ENCODE data around the gene IFNAR1.

IFNAR1 gene

GRCh38 chr21:33398361-33398760 is 73.6 kb downstream of the IFNAR1 start:
- TF ChIP-seq REST (IDR thresholded peaks at IDR 0.05; ENCODE audit: insufficient read depth in 1 of 2, low read depth in 2 of 2, low read length in 2 of 2) (no peak), SIN3A (IDR thresholded peaks at IDR 0.05; ENCODE audit: borderline replicate concordance, insufficient read depth, low read length) (no peak), FOXP2 (optimal IDR thresholded peaks at IDR 0.05; ENCODE audit: borderline replicate concordance, extremely low read depth, extremely low read length, insufficient read depth) (no peak), POLR2AphosphoS5 (IDR thresholded peaks at IDR 0.05; ENCODE audit: low read depth, low read length) (no peak), TAF1 (IDR thresholded peaks at IDR 0.05; ENCODE audit: borderline replicate concordance, insufficient read depth, low read length) (no peak)

GRCh38 chr21:33401630-33401992 is 76.8 kb downstream of the IFNAR1 start:
- TF ChIP-seq TAF1 (IDR thresholded peaks at IDR 0.05; ENCODE audit: borderline replicate concordance, insufficient read depth, low read length) = no peak
- no peak for TF ChIP-seq POLR2AphosphoS5 (IDR thresholded peaks at IDR 0.05; ENCODE audit: low read depth, low read length)
- TF ChIP-seq FOXP2 (optimal IDR thresholded peaks at IDR 0.05; ENCODE audit: borderline replicate concordance, extremely low read depth, extremely low read length, insufficient read depth) = no peak
- TF ChIP-seq SIN3A (IDR thresholded peaks at IDR 0.05; ENCODE audit: borderline replicate concordance, insufficient read depth, low read length) = no peak
- no peak for TF ChIP-seq REST (IDR thresholded peaks at IDR 0.05; ENCODE audit: insufficient read depth in 1 of 2, low read depth in 2 of 2, low read length in 2 of 2)

- TF ChIP-seq SIN3A (IDR thresholded peaks at IDR 0.05; ENCODE audit: borderline replicate concordance, insufficient read depth, low read length) (no peak), REST (IDR thresholded peaks at IDR 0.05; ENCODE audit: insufficient read depth in 1 of 2, low read depth in 2 of 2, low read length in 2 of 2) (no peak), FOXP2 (optimal IDR thresholded peaks at IDR 0.05; ENCODE audit: borderline replicate concordance, extremely low read depth, extremely low read length, insufficient read depth) (no peak), TAF1 (IDR thresholded peaks at IDR 0.05; ENCODE audit: borderline replicate concordance, insufficient read depth, low read length) (no peak), POLR2AphosphoS5 (IDR thresholded peaks at IDR 0.05; ENCODE audit: low read depth, low read length) (no peak)
These were observed 77.5 kb downstream of the IFNAR1 start for GRCh38 chr21:33402001-33402979.

GRCh38 chr21:33403128-33403785 is 78.5 kb downstream of the IFNAR1 start, which contains the start of gene IFNGR2:
TSS of gene IFNGR2 (plus strand) at chr21:33403413. CDS start at chr21:33403544, 131 bp downstream.
- TF ChIP-seq FOXP2 (optimal IDR thresholded peaks at IDR 0.05; ENCODE audit: borderline replicate concordance, extremely low read depth, extremely low read length, insufficient read depth) (peak; percentile 56), POLR2AphosphoS5 (IDR thresholded peaks at IDR 0.05; ENCODE audit: low read depth, low read length) (no peak), REST (IDR thresholded peaks at IDR 0.05; ENCODE audit: insufficient read depth in 1 of 2, low read depth in 2 of 2, low read length in 2 of 2) (0 out of 4 replicates have a peak, but pooled peaks of 1 of the 2 experiments have one; percentile 19)
